HG03108 (cell line): ENCODE measurements around the gene EML1.

Source experiments
- ATAC-seq: cut with Tn5 transposase; IDR thresholded peaks from one replicate; pipeline ENCODE4 v1.9.1; 2021; ENCODE audit warnings: moderate library complexity; ENCODE audit not compliant: unreplicated experiment

Gene EML1

DNA sequence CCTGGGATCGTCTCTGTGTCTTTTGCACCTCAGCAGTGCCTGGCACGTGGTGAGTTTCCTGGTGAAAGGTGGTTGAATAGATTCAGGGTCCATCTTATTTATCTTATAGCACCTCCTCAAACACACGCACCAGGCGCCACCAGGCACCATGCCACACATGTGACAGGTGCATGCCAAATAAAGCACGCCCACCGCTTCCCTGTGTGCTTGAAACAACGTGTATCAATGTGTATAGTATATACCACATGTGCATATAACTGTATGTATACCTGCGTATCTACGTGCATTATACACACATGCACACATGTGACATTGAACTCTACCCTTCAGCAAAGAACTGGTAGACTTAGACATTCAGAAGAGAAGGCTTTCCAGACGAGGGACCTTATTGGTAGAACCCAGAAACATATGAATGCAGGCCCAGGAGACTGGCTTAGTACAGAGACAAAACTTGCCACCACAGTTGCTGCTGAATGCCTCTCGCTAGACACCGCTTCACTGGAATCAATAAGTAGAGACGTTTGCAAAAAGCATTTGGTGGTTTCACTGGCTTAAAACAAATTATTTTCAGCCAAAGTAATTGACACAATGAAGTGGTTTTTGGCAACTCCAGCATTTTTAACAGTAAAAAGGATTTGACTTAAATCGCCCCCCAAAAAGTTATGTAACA, 10.0 kb downstream of the EML1 start:
- ATAC-seq, result no peak

- no peak for ATAC-seq
Measured at GRCh38 chr14:99803803-99804202, 10.6 kb downstream of the EML1 start.

DNA sequence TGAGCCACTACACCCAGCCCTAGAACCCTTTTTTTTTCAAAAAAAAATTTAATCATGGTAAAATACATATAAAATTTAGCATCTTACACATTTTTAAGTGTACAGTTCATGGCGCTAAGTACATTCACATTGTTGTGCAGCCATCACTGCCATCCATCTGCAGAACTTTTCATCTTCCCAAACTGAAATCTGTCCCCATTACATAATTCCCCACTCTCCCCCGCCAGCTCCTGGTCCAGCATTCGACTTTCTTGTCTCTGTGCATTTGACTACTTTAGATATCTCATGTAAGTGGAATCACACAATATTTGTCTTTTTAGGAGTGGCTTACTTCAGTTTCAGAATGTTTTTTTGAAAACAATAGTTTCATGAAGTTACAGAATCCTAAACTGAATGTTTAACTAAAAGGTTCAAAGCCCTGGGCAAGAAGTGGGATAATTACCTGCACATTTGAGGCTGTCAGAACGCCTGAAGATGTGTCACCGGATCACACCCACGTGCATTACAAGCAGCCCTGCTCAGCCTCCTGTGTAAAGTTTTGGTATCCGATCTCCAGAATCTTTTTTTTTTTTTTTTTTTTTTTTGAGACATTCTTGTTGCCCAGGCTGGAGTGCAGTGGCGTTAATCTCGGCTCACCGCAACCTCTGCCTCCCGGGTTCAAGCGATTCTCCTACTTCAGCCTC, 12.7 kb downstream of the EML1 start:
- ATAC-seq, result no peak

- ATAC-seq, result no peak
Measured at GRCh38 chr14:99806836-99807235, 13.6 kb downstream of the EML1 start.

GRCh38 chr14:99807413-99808153, 14.4 kb downstream of the EML1 start:
- no peak for ATAC-seq

DNA sequence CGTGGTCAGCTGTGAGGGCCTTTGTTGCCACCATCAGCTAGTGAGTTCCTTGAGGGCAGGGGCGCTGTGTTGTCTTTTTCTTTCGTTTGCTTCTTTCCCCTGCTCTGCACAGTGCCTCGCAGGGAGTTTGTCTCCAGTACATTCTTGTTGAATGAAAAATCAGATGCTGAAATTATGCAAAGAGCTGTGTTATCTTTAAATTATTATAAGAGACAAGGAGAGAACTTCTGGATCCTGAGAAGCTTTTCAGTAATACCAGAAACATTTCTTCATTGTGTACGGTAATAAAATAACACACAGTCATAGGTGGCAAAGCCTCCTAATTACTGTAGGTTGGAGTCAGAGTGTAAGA, 14.9 kb downstream of the EML1 start:
- ATAC-seq, result no peak

- no peak for ATAC-seq
Measured at GRCh38 chr14:99808515-99808914, 15.3 kb downstream of the EML1 start.

DNA sequence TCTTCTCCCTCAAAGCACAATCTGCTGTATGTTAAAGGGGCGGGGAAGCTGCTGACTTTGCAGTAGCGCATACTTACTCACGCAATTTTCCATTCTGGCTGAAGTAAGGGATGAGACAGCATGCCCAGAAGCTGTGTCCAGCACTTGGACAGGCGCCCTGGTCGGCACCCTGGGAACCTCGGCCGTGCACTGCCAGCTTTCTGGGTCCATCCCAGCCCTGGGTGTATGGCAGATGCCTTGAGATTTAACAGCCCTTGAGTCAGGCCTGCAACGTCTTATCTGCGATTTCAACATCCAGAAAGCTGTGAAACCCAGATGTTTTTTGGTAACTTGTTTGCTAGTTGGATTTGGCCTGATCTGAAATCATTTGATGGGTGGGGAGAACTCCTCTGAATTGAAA, 16.1 kb downstream of the EML1 start:
- no peak for ATAC-seq

DNA sequence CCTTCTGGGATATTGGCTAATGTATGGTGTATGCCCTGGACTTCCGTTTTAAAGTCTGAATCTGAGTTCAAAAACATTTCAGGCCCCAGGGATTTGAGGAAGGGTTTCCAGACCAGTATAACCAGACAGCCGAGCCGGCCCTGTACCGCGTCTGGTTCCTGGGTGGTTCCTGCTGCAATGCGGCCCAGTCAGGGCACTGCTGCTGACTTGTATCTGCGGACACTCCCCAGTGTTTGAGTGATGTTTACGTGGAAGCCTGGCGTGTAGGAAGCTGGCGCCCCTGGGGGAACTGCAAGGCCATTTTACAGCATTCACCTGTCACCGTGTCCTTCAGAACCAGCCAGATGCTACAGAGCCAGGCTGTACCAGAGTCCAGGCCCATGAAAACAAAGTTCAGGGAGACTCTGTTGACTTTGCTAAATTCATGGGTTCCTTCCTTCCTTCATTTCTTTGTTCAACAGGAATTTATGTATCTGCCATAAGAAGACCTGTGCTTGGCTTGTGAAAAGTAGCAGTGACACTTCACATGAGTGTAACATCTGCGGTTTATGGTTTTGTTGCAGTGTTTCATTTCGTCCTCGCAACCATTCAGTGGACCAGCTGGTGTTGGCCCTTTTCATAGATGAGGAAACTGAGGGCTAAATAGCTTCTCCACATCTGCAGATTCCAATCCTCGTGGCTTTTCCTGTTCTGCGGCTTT, 16.8 kb downstream of the EML1 start:
- ATAC-seq, result no peak

DNA sequence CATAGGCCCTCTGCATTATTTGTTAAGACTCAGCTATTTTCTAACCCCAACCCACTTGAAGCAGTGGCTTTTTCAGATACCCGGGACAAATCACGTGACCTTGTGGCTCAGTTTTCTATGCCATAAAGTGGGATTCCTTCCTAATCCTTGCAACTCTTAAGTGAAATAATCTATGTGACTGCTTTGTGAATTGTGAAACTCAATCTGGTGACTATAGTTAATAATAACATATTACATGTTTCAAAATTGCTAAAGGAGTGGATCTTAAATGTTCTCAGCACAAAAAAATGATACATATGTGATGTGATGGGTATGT, 17.3 kb downstream of the EML1 start:
- no peak for ATAC-seq

- no peak for ATAC-seq
Measured at GRCh38 chr14:99812096-99812750, 19.0 kb downstream of the EML1 start.

DNA sequence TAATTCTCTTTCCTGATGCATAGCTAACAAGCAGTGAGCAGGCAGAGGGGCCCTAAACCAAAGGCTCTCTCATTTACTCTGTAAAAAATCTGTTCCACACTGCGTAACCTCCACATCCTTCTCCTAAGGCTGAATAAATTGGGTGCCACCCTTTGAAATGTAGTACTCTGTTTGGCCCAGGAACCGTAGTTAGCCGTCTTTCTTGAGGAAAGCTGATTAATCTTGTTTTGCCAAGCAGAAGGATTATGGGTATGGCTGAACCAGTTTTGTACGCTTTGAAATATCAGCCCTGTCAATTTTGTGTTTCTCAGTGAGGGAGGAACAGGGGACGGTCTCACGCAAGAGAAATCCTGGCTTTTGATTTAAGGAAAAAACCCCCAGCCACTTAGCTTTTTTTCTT, 19.7 kb downstream of the EML1 start:
- ATAC-seq, result no peak

GRCh38 chr14:99815696-99816095, 22.5 kb downstream of the EML1 start:
- ATAC-seq, result no peak

DNA sequence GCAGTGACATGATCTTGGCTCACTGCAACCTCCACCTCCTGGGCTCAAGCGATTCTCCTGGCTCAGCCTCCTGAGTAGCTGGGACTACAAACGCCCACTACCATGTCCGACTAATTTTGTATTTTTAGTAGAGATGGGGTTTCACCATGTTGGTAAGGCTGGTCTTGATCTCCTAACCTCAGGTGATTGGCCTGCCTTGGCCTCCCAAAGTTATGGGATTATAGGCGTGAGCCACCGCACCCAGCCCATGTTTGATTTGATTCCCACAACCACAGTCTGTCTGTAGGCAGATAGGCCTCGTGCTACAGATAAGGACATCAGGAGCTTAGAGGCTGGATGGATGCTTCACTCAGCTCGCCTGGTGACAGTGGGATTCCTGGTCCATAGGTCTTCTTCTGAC, 23.0 kb downstream of the EML1 start:
- no peak for ATAC-seq

- ATAC-seq, result no peak
Measured at GRCh38 chr14:99816642-99817041, 23.4 kb downstream of the EML1 start.

GRCh38 chr14:99817331-99817730, 24.1 kb downstream of the EML1 start:
- no peak for ATAC-seq

- no peak for ATAC-seq
Measured at GRCh38 chr14:99818503-99819036, 25.4 kb downstream of the EML1 start.

- ATAC-seq, result no peak
Measured at GRCh38 chr14:99819514-99819913, 26.3 kb downstream of the EML1 start.

DNA sequence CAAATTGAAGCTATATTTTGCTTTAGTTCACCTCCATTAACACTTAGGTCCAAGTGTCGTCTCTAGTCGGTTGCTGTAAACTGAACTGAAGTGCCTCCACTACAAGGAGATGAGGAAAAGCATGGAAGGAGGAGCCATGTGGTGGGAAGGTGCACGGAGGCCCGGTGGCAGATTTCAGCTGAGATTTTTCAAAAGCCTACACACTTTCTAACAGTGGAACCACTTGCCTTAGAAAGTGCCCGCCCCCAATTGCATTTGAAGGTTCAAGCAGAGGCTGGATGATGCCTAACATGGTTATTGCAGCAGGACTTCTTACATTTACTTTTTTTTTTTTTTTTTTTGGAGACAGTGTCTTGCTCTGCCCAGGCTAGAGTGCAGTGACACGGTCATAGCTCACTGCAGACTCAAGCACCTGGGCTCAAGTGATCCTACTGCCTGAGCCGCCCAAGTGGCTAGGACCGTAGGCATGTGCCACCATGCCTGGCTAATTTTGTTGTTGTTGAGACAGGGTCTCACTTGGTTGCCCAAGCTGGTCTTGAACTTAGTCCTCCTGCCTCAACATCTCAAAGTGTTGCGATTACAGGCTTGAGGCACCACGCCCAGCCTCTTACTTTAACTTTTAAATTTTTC, 27.6 kb downstream of the EML1 start:
- ATAC-seq, result no peak
